Esophagus muscularis mucosa (tissue), 3 donors: ENCODE results near the gene NAXD.

Experiments
- CTCF ChIP-seq, 3 experiments: fragments of 200-600 bp in 2 of 3; fragments of 450-650 bp in 1 of 3; sonication (generic) in 2 of 3; IDR thresholded peaks; one replicate each; pipeline ENCODE4 v1.5.1; 2017 to 2019; ENCODE audit warnings: antibody characterized with exemption in 3 of 3, mild to moderate bottlenecking in 2 of 3, moderate library complexity in 1 of 3
- POLR2A ChIP-seq: fragments of 450-650 bp; IDR thresholded peaks from one replicate; pipeline ENCODE4 v1.6.1; 2017; ENCODE audit warnings: antibody characterized with exemption, moderate library complexity, mild to moderate bottlenecking, low read depth

- TF ChIP-seq CTCF (IDR thresholded peaks at IDR 0.05), result no peak
- TF ChIP-seq POLR2A, result no peak
Observed at GRCh38 chr13:110572778-110573118, 42.6 kb upstream of the NAXD start.
